UCSD-AML1 (cell line): Measurements from ENCODE around the gene OR6B1.
"Not testable (repeated sequence)": the region's sequence is repeated elsewhere in the genome, so short reads cannot be mapped to it uniquely, and the experiment has no call there.

Experiments used
- DNase-seq: peaks from one replicate; lab custom pipeline; 2025; ENCODE audit not compliant: unreplicated experiment; lab: John Stamatoyannopoulos, UW

Gene OR6B1

DNA sequence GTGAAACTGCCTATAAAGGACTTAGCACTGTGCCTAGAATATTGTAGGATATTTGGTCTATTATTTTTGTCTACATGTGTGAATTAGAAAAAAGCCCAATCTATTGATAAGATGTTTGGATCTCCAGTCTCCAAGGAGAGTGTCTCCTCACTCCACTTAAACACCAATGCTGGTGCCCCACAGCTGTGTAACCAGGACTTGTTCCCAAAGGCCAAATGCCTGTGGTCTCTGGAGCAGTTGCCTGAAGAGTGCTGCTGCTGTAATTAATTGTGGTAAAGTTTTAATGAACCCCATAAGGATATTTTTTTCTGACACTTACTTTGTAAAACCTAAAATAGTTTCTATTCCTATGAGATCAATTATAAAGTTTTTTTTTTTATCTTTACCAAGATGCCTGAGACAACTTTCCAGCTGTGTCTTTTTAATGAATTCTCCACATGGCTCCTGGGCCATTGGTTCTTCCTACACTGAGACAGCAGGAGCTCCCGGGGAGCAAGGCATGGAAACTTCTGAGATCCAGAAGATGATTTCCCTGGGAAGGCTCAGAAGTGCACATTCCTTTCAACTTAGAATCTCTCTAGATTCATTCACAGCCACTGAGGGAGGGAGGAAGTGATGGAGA lies 37.4 kb downstream of the OR6B1 start:
- DNase-seq, result no peak

DNA sequence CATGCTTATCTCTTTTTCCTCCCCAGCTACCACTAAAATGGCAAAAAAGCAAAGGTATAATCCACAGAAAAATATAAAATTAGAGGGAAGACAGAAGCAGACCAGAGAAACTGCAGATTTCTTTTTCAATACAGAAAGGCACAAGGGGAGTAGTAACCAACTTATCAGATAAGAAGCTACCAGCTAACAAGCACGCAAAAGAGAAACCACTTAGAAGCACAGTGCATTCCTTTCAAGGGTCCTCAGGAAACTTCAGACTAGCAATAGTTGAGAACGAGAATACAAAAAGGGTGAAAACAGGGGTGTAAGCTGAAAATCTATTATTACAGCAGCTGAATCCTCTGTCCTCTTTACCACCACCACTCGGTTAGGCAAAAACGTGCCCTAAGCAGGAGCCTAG lies 38.8 kb downstream of the OR6B1 start:
- no peak for DNase-seq

DNA sequence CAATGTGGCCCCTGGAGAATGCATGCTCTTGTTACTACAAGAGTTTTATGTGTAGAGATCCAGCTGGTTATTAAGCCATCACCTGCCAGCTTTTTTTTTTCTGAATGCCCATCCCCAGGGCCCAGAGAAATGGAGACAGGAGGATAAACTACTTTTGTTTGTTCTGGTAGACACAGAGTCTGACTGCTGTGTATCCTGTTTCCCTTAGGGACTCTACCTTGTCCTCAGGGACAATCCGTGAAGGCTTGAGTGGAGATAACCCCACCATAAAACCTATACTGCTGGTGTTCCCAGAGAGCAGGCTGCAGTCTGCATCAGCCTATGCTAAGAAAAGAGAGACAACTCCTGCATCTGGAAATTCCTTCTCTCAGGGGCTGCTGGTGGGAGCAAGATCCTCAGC lies 48.5 kb downstream of the OR6B1 start, which contains the start of gene OR2A5:
Gene OR2A5, plus strand, starts transcription at position 301 of the 400 bp plus-strand sequence. CDS start 1,454 bp downstream, outside the sequence.
- no peak for DNase-seq

DNA sequence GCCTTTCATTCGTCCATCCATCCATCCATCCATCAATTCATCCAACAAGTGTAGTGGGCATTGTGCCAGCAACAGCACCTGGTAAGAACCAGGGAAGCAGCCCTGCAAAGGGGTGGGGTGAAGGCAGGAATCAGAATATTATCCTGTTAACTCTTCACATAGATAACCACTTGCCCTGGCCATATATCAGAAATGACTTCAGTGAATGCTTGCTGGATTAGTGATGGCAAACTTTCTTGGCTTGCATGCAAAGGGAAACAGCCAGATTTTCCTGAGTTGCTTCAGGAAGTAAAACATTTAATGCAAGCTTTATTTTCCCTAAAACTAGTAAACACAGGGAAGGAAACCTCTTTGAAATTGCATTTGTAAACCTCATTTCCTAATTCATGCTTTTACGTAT lies 49.4 kb downstream of the OR6B1 start:
- DNase-seq, result no peak

DNA sequence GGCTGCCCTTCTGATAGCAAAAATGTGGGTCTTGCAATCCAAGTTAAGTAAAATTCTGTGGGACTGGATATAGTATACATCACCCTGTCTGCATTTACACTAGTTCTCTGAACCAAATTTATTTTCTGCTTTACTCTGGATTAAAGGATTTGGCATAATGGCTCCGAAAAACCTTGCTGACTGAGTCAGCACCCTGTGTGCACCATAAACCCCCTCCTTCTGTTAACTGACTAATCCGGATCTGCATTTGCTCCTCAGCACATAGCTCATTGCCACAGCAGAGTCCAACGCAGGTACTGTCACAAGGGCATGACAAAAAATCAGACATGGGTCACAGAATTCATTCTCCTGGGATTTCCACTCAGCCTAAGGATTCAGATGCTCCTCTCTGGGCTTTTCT lies 50.0 kb downstream of the OR6B1 start:
- no peak for DNase-seq

DNA sequence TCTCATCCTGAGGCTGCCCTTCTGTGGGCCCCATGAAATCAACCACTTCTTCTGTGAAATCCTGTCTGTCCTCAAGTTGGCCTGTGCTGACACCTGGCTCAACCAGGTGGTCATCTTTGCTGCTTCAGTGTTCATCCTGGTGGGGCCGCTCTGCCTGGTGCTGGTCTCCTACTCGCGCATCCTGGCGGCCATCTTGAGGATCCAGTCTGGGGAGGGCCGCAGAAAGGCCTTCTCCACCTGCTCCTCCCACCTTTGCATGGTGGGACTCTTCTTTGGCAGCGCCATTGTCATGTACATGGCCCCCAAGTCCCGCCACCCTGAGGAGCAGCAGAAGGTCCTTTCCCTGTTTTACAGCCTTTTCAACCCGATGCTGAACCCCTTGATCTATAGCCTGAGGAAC lies 50.8 kb downstream of the OR6B1 start:
- DNase-seq, result not testable (repeated sequence)

DNA sequence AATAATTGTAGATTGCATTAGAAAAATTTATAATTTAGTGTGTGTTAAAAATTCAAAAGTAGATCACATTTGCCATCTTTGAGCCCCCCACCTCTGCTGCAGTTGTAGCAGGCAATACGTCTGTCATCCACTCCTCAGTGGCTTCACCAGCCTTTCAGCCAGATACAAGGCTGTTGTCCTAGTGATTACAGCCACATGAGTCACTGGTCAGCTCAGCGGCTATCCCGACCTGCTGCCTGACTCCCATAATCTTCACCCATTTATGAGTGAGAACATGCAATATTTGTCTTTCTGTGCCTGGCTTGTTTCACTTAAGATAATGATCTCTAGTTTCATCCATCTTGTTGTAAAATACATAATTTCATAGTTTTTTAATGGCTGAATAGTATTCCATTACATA lies 57.8 kb downstream of the OR6B1 start:
- no peak for DNase-seq
